C1 segment of cervical spinal cord (tissue), 14 donors: ENCODE results near the gene LRSAM1.

Experiments
- DNase-seq, 14 donors: peaks; one replicate each; lab custom pipeline; 2025; lab: John Stamatoyannopoulos, UW

LRSAM1 gene

GRCh38 chr9:127450830-127451607, at the start of gene LRSAM1, which contains the start of gene RPL12:
Gene LRSAM1, plus strand, starts transcription at chr9:127451510. Its CDS starts 3,018 bp downstream, at chr9:127454528.
Gene RPL12, minus strand, starts transcription at chr9:127451406. Its CDS starts 89 bp downstream, at chr9:127451317.
- DNase-seq, result peak; percentile 72 to 94 (median 92)

- DNase-seq, result peak in 2 of 14 donors; percentile 21 to 55
Observed at GRCh38 chr9:127402401-127403090, 48.8 kb upstream of the LRSAM1 start.

- DNase-seq, result no peak
Observed at GRCh38 chr9:127403507-127404192, 47.7 kb upstream of the LRSAM1 start.

GRCh38 chr9:127404631-127405030, 46.7 kb upstream of the LRSAM1 start:
- no peak for DNase-seq

- DNase-seq, result no peak
Observed at GRCh38 chr9:127405344-127406125, 45.8 kb upstream of the LRSAM1 start.

- peak in 1 of 14 donors; percentile 56 for DNase-seq
Observed at GRCh38 chr9:127406799-127407491, 44.4 kb upstream of the LRSAM1 start.

- DNase-seq, result peak in 2 of 14 donors; percentile 56 to 93
Observed at GRCh38 chr9:127407492-127407843, 43.8 kb upstream of the LRSAM1 start.

- DNase-seq, result no peak
Observed at GRCh38 chr9:127411122-127411521, 40.2 kb upstream of the LRSAM1 start.

- DNase-seq, result no peak
Observed at GRCh38 chr9:127415141-127415540, 36.2 kb upstream of the LRSAM1 start.

GRCh38 chr9:127415657-127416056, 35.7 kb upstream of the LRSAM1 start:
- DNase-seq, result no peak

- no peak for DNase-seq
Observed at GRCh38 chr9:127417131-127418036, 33.9 kb upstream of the LRSAM1 start.

- no peak for DNase-seq
Observed at GRCh38 chr9:127418037-127418471, 33.3 kb upstream of the LRSAM1 start.

GRCh38 chr9:127419348-127419747, 32.0 kb upstream of the LRSAM1 start:
- no peak for DNase-seq

- no peak for DNase-seq
Observed at GRCh38 chr9:127421057-127421456, 30.3 kb upstream of the LRSAM1 start.

- DNase-seq, result no peak
Observed at GRCh38 chr9:127422133-127422782, 29.1 kb upstream of the LRSAM1 start.

GRCh38 chr9:127422787-127423186, 28.5 kb upstream of the LRSAM1 start:
- no peak for DNase-seq

- no peak for DNase-seq
Observed at GRCh38 chr9:127423476-127423933, 27.8 kb upstream of the LRSAM1 start.

- DNase-seq, result peak; percentile 69 to 97 (median 92)
Observed at GRCh38 chr9:127423934-127424675, 27.2 kb upstream of the LRSAM1 start, which contains the start of gene ZNF79. Gene ZNF79, plus strand, starts transcription at chr9:127424382. Its CDS starts 406 bp downstream, at chr9:127424788.
